PC-3 (cell line): Measurements from ENCODE around the gene CCT5. TPM values are rescaled to one million over a fixed set of nuclear protein-coding genes. Genes with fewer than 3 reads are reported as not detected.
"Not testable (repeated sequence)": the region's sequence is repeated elsewhere in the genome, so short reads cannot be mapped to it uniquely, and the experiment has no call there.

Experiments used
- ATAC-seq: fragments of 200-7000 bp; cut with Tn5 transposase; 2 replicates; pipeline ENCODE4 v1.9.1; 2020; ENCODE audit warnings: mild to moderate bottlenecking, moderate library complexity
- BruUV-seq: library from RNA; stranded (reverse); fragments of 400-500 nt; replicated peaks from 2 replicates; lab custom pipeline; 2021; lab: Mats Ljungman, UMichigan
- CTCF ChIA-PET: fragments of 300-600 bp; sonication (Branson Sonifier 250); formaldehyde crosslinking; loops from one replicate; lab custom pipeline; 2022; ENCODE audit warnings: antibody characterized with exemption; lab: Charles Lee
- POLR2A ChIA-PET: fragments of 300-600 bp; sonication (Branson Sonifier 250); formaldehyde crosslinking; loops from one replicate; lab custom pipeline; 2022; ENCODE audit warnings: antibody characterized with exemption; ENCODE audit not compliant: unreplicated experiment; lab: Charles Lee
- DNase-seq: peaks from one replicate; pipeline ENCODE4 v3.0.0-alpha.2; 2015
- H2AFZ ChIP-seq: fragments of 300-600 bp; sonication (generic); 2 replicates; pipeline ENCODE4 v1.6.0; 2016; ENCODE audit warnings: antibody characterized with exemption, low read length
- H3F3A ChIP-seq: fragments of 300-600 bp; sonication (generic); one replicate; pipeline ENCODE4 v1.6.0; 2017; ENCODE audit warnings: antibody characterized with exemption, low read length, control low read depth, mild to moderate bottlenecking; ENCODE audit not compliant: unreplicated experiment
- H3K27ac ChIP-seq: fragments of 300-600 bp; sonication (generic); 2 replicates; pipeline ENCODE4 v1.5.1; 2016; ENCODE audit warnings: mild to moderate bottlenecking, low read length
- H3K27me3 ChIP-seq: fragments of 300-600 bp; sonication (generic); 2 replicates; pipeline ENCODE4 v1.6.1; 2016; ENCODE audit warnings: low read length, mixed read lengths
- H3K36me3 ChIP-seq: fragments of 300-600 bp; sonication (generic); 2 replicates; pipeline ENCODE4 v1.6.1; 2016; ENCODE audit warnings: low read depth, mixed run types, low read length, mixed read lengths
- H3K4me1 ChIP-seq: fragments of 300-600 bp; sonication (generic); 2 replicates; pipeline ENCODE4 v1.5.1; 2016; ENCODE audit warnings: low read length; ENCODE audit not compliant: insufficient read depth
- H3K4me2 ChIP-seq: fragments of 300-600 bp; sonication (generic); 2 replicates; pipeline ENCODE4 v1.6.0; 2016; ENCODE audit warnings: low read length
- H3K4me3 ChIP-seq: fragments of 300-600 bp; sonication (generic); 2 replicates; pipeline ENCODE4 v1.5.1; 2016; ENCODE audit warnings: mild to moderate bottlenecking, low read length, mixed read lengths
- H3K79me2 ChIP-seq: fragments of 300-600 bp; sonication (generic); 2 replicates; pipeline ENCODE4 v1.6.1; 2017; ENCODE audit warnings: low read length, mixed read lengths
- H3K9ac ChIP-seq: fragments of 300-600 bp; sonication (generic); 2 replicates; pipeline ENCODE4 v1.6.0; 2016; ENCODE audit warnings: mild to moderate bottlenecking, low read length
- H3K9me2 ChIP-seq: fragments of 300-600 bp; sonication (generic); replicated peaks from 2 replicates; pipeline ENCODE4 v1.6.1; 2016; ENCODE audit warnings: mixed run types, low read length, mixed read lengths
- H3K9me3 ChIP-seq: fragments of 300-600 bp; sonication (generic); 2 replicates; pipeline ENCODE4 v1.6.1; 2016; ENCODE audit warnings: low read length, mixed read lengths
- H4K20me1 ChIP-seq: fragments of 300-600 bp; sonication (generic); 2 replicates; pipeline ENCODE4 v1.6.1; 2016; ENCODE audit warnings: low read length, mixed read lengths
- CTCF ChIP-seq: fragments of 300-600 bp; sonication (generic); conservative IDR thresholded peaks from 2 replicates; pipeline ENCODE4 v1.5.1; 2017; ENCODE audit warnings: antibody characterized with exemption, low read depth, mild to moderate bottlenecking, low read length
- EZH2 ChIP-seq: fragments of 300-600 bp; sonication (generic); IDR thresholded peaks from one replicate; pipeline ENCODE4 v1.6.1; 2017; ENCODE audit warnings: antibody characterized with exemption, mild to moderate bottlenecking, low read length; ENCODE audit not compliant: unreplicated experiment
- EZH2phosphoT487 ChIP-seq: fragments of 300-600 bp; sonication (generic); IDR thresholded peaks from 2 replicates; pipeline ENCODE4 v1.6.1; 2018; ENCODE audit warnings: mild to moderate bottlenecking, antibody characterized with exemption, low read length, borderline replicate concordance
- intact Hi-C: fragments of 100-400 bp; cut with micrococcal nuclease; formaldehyde crosslinking; loops from 2 replicates; pipeline ENCODE4 v1.9.0; 2023
- total RNA-seq: library from RNA; depleted of rRNA; stranded (reverse); fragments of >200 nt; gene quantifications from 2 replicates; pipeline ENCODE4 v1.2.3, GENCODE V29; 2014

CCT5 gene
- total RNA-seq, 1 experiment from 2014 or later, result 1,334 TPM

GRCh38 chr5:10243660-10244240 is 6.3 kb upstream of the CCT5 start:
- H4K20me1 ChIP-seq, result no peaks in the 10 kb centered on the region
- DNase-seq (no peak), ATAC-seq (no peak)
- H3K4me1 ChIP-seq, result peaks cover 7% of the 10 kb centered on the region
- H3K4me3 ChIP-seq, result no peak overlapping the region
- no peak overlapping the region for H2AFZ ChIP-seq
- H3K79me2 ChIP-seq, result peaks cover 32% of the 10 kb centered on the region
- H3K36me3 ChIP-seq, result no peaks in the 10 kb centered on the region
- TF ChIP-seq CTCF, result no peak
- TF ChIP-seq EZH2phosphoT487, result no peak
- no peak for TF ChIP-seq EZH2
- H3F3A ChIP-seq, result no peaks in the 10 kb centered on the region
- H3K9ac ChIP-seq, result no peak overlapping the region
- POLR2A ChIA-PET, result no interaction called here
- H3K9me3 ChIP-seq, result no peaks in the 10 kb centered on the region
- H3K27me3 ChIP-seq, result no peaks in the 10 kb centered on the region
- CTCF ChIA-PET, result no interaction called here
- no TSS peak for BruUV-seq
- H3K27ac ChIP-seq, result no peak overlapping the region
- intact Hi-C loops, result no loop called here
- H3K4me2 ChIP-seq, result no peak overlapping the region
- no peaks in the 10 kb centered on the region for H3K9me2 ChIP-seq

DNA sequence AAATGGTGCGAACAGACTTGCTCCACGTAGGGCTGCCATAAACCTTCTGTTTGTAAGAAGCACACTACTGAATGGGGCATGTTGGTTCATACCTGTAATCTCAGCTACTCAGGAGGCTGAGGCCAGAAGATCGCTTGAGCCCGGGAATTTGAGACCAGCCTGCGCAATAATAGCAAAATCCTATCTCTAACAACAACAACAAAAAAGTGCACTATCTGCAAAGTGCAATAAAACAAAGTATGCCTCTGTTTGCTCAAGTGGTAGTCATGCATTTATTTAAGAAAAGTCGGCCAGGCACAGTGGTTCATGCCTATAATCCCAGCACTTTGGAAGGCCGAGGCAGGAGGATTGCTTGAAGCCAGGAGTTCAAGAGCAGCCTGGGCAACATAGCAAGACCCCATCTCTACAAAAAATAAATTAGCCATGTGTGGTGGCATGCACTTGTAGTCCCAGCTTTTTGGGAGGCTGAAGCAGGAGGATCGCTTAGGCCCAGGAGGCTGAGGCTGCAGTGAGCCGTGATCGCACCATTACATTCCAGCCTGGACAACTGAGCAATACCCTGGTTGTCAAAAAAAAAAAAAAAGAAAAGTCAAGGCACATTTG is 5.6 kb upstream of the CCT5 start:
- H3K9me3 ChIP-seq, result no peaks in the 10 kb centered on the region
- POLR2A ChIA-PET, result no interaction called here
- H3K9ac ChIP-seq, result no peak overlapping the region
- H3F3A ChIP-seq, result no peaks in the 10 kb centered on the region
- H3K36me3 ChIP-seq, result no peaks in the 10 kb centered on the region
- peaks cover 11% of the 10 kb centered on the region for H3K4me1 ChIP-seq
- intact Hi-C loops, result no loop called here
- no peaks in the 10 kb centered on the region for H3K27me3 ChIP-seq
- DNase-seq (no peak), ATAC-seq (no peak)
- H3K79me2 ChIP-seq, result peaks cover 39% of the 10 kb centered on the region
- no TSS peak for BruUV-seq
- no peak overlapping the region for H3K4me2 ChIP-seq
- H2AFZ ChIP-seq, result no peak overlapping the region
- H3K4me3 ChIP-seq, result no peak overlapping the region
- H4K20me1 ChIP-seq, result no peaks in the 10 kb centered on the region
- CTCF ChIA-PET, result no interaction called here
- TF ChIP-seq CTCF (no peak), EZH2phosphoT487 (no peak), EZH2 (no peak)
- H3K9me2 ChIP-seq, result no peaks in the 10 kb centered on the region
- no peak overlapping the region for H3K27ac ChIP-seq

DNA sequence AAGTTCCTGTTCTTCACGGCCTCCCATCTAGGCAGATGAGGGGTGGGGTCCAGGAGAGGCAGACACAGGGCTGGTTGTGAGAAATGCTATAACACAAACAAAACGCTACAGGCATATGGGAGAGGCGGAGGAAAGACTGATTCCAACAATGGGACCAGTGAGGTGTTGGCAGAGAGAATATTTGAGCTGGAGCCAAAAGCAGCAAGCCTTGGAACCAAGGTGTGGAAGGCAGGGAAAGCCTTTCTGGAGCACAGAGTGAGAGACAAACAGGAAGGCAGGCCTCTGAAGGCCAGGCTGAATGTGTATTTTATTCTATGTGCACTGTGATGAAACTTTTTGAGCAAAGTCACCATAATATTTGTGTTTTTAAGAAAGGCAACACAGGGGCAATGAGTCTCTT is 3.3 kb upstream of the CCT5 start:
- TF ChIP-seq EZH2 (no peak), EZH2phosphoT487 (no peak), CTCF (no peak)
- Histone ChIP-seq H3F3A (no peaks in the 10 kb centered on the region), H3K4me3 (no peak overlapping the region), H3K79me2 (peaks cover 58% of the 10 kb centered on the region), H3K4me2 (no peak overlapping the region), H3K27me3 (no peaks in the 10 kb centered on the region), H3K9me2 (no peaks in the 10 kb centered on the region), H4K20me1 (peaks cover 9% of the 10 kb centered on the region), H3K9me3 (no peaks in the 10 kb centered on the region), H3K36me3 (peaks cover 8% of the 10 kb centered on the region), H3K4me1 (peaks cover 14% of the 10 kb centered on the region), H3K9ac (no peak overlapping the region), H2AFZ (no peak overlapping the region), H3K27ac (no peak overlapping the region)
- no TSS peak for BruUV-seq
- ATAC-seq (no peak), DNase-seq (no peak)
- ChIA-PET CTCF (no interaction called here), POLR2A (no interaction called here)
- intact Hi-C loops, result no loop called here

- CTCF ChIA-PET, ATAC-seq, H2AFZ ChIP-seq, H3K27ac ChIP-seq, H3F3A ChIP-seq, BruUV-seq, intact Hi-C loops, H3K4me2 ChIP-seq, DNase-seq, H3K9me2 ChIP-seq, H3K9me3 ChIP-seq, H3K9ac ChIP-seq, H3K4me3 ChIP-seq, H3K27me3 ChIP-seq, POLR2A ChIA-PET: not testable (repeated sequence)
- peaks cover 13% of the 10 kb centered on the region for H4K20me1 ChIP-seq
- peaks cover 19% of the 10 kb centered on the region for H3K4me1 ChIP-seq
- H3K36me3 ChIP-seq, result peaks cover 12% of the 10 kb centered on the region
- H3K79me2 ChIP-seq, result peaks cover 62% of the 10 kb centered on the region
Observed at GRCh38 chr5:10247217-10247616, 2.9 kb upstream of the CCT5 start.
